HepG2 (cell line): ENCODE measurements around the gene OR56A3. TPM values are rescaled to one million over a fixed set of nuclear protein-coding genes. Genes with fewer than 3 reads are reported as not detected.

Experiments used
- ATAC-seq: fragments of 200-7000 bp; cut with Tn5 transposase; 3 replicates; pipeline ENCODE4 v1.9.1; 2020; ENCODE audit warnings: mild to moderate bottlenecking, moderate library complexity
- BruUV-seq: library from RNA; stranded (reverse); fragments of 400-500 nt; replicated peaks from 2 replicates; lab custom pipeline; 2021; lab: Mats Ljungman, UMichigan
- CTCF ChIA-PET: fragments of 300-600 bp; formaldehyde crosslinking; extraction: SDS; loops from one replicate; lab custom pipeline; 2021; ENCODE audit warnings: low total read pairs, inconsistent platforms, low intra/inter-chr PET ratio; lab: Yijun Ruan, JAX
- POLR2A ChIA-PET: fragments of 350-600 bp; sonication (Branson Sonifier 250); formaldehyde crosslinking; loops from one replicate; lab custom pipeline; 2020; ENCODE audit warnings: antibody characterized with exemption, inconsistent platforms; lab: Yijun Ruan, JAX
- DNase-seq: peaks from one replicate; pipeline ENCODE4 v3.0.0-alpha.2; 2015; ENCODE audit warnings: low spot score
- FAIRE-seq: peaks from 3 replicates; lab custom pipeline; 2011; peaks lifted over from hg19 to GRCh38; lab: Jason Lieb, UNC
- H2AFZ ChIP-seq: one replicate; pipeline ENCODE4 v1.6.1; 2011; ENCODE audit warnings: low read length, inconsistent platforms
- H3K27ac ChIP-seq: fragments of 300-600 bp; 3 replicates; pipeline ENCODE4 v1.8.0; 2011; ENCODE audit warnings: mixed run types, mild to moderate bottlenecking, mixed read lengths, low read length, inconsistent platforms; ENCODE audit not compliant: insufficient read depth; ENCODE audit errors: extremely low read length
- H3K27me3 ChIP-seq, 2 experiments: fragments of 200-600 bp in 1 of 2; 2 replicates in 1 of 2; 3 replicates in 1 of 2; pipeline versions ENCODE4 v1.6.0 to v1.8.0; 2011; ENCODE audit warnings: low read length in 2 of 2, mild to moderate bottlenecking in 2 of 2, moderate library complexity in 2 of 2, inconsistent platforms in 1 of 2; ENCODE audit not compliant: insufficient read depth in 2 of 2, control insufficient read depth in 1 of 2
- H3K36me3 ChIP-seq, 2 experiments: fragments of 200-600 bp in 1 of 2; replicated peaks in 1 of 2; 2 replicates in 1 of 2; 3 replicates in 1 of 2; pipeline versions ENCODE4 v1.5.1 to v1.8.0; 2011; ENCODE audit warnings: low read length in 2 of 2, inconsistent platforms in 1 of 2; ENCODE audit not compliant: insufficient read depth in 2 of 2, control insufficient read depth in 1 of 2
- H3K4me1 ChIP-seq: 2 replicates; pipeline ENCODE4 v1.5.1; 2012; ENCODE audit warnings: low read length, inconsistent platforms; ENCODE audit not compliant: insufficient read depth
- H3K4me2 ChIP-seq: 2 replicates; pipeline ENCODE4 v1.6.0; 2011; ENCODE audit warnings: low read depth, low read length, inconsistent platforms
- H3K4me3 ChIP-seq, 3 experiments: fragments of 200-600 bp in 1 of 3; sonication (generic), shearing (Covaris generic) in 1 of 3; replicated peaks in 1 of 3; 2 replicates each; pipeline ENCODE4 v1.5.1; 2011 to 2016; ENCODE audit warnings: low read length in 3 of 3, inconsistent platforms in 2 of 3, low read depth in 2 of 3, mild to moderate bottlenecking in 2 of 3, control low read depth in 1 of 3, mixed read lengths in 1 of 3; ENCODE audit not compliant: insufficient read depth in 1 of 3
- H3K79me2 ChIP-seq: one replicate; pipeline ENCODE4 v1.6.1; 2011; ENCODE audit warnings: low read length, inconsistent platforms; ENCODE audit not compliant: insufficient read depth
- H3K9ac ChIP-seq: 2 replicates; pipeline ENCODE4 v1.6.0; 2011; ENCODE audit warnings: mild to moderate bottlenecking, low read depth, low read length, inconsistent platforms; ENCODE audit not compliant: insufficient read depth
- H3K9me3 ChIP-seq: 2 replicates; pipeline ENCODE4 v1.5.1; 2012; ENCODE audit warnings: mild to moderate bottlenecking, low read length
- H4K20me1 ChIP-seq: 2 replicates; pipeline ENCODE4 v1.6.0; 2011; ENCODE audit warnings: inconsistent platforms, mild to moderate bottlenecking, low read length, moderate library complexity; ENCODE audit not compliant: insufficient read depth
- AKAP8 ChIP-seq: sonication (generic); formaldehyde crosslinking; IDR thresholded peaks from 2 replicates; pipeline ENCODE4 v1.5.1; 2020; ENCODE audit warnings: mild to moderate bottlenecking, missing genetic modification reagents
- HNRNPL ChIP-seq: fragments of 200-400 bp; formaldehyde crosslinking; IDR thresholded peaks from 2 replicates; pipeline ENCODE4 v1.6.1; 2017; ENCODE audit warnings: mild to moderate bottlenecking, low read depth, low read length
- IRF9 ChIP-seq: sonication (generic); formaldehyde crosslinking; IDR thresholded peaks from 2 replicates; pipeline ENCODE4 v1.8.0; 2022; ENCODE audit warnings: missing genetic modification reagents, mild to moderate bottlenecking, borderline replicate concordance
- MAF1 ChIP-seq: sonication (generic); formaldehyde crosslinking; IDR thresholded peaks from 2 replicates; pipeline ENCODE4 v1.5.0; 2020; ENCODE audit warnings: missing genetic modification reagents, borderline replicate concordance
- POLR2AphosphoS5 ChIP-seq: IDR thresholded peaks from 2 replicates; pipeline ENCODE4 v1.6.1; 2012; ENCODE audit warnings: low read depth, low read length
- SETDB1 ChIP-seq: sonication (generic); formaldehyde crosslinking; IDR thresholded peaks from 2 replicates; pipeline ENCODE4 v1.5.1; 2020; ENCODE audit warnings: missing genetic modification reagents, mild to moderate bottlenecking, borderline replicate concordance
- U2AF1 ChIP-seq: fragments of 200-400 bp; formaldehyde crosslinking; optimal IDR thresholded peaks from 2 replicates; pipeline ENCODE3; 2017; ENCODE audit warnings: mild to moderate bottlenecking, low read depth, low read length
- XRCC5 ChIP-seq: fragments of 200-400 bp; formaldehyde crosslinking; optimal IDR thresholded peaks from 2 replicates; pipeline ENCODE3; 2017; ENCODE audit warnings: mild to moderate bottlenecking, low read length
- YY1 ChIP-seq: IDR thresholded peaks from 2 replicates; pipeline ENCODE4 v1.6.1; 2011; ENCODE audit warnings: low read length, low read depth, moderate library complexity, mild to moderate bottlenecking; ENCODE audit not compliant: insufficient read depth, insufficient replicate concordance
- ZBTB4 ChIP-seq: sonication (generic); formaldehyde crosslinking; IDR thresholded peaks from 2 replicates; pipeline ENCODE4 v1.4.0; 2020; ENCODE audit warnings: missing genetic modification reagents, mild to moderate bottlenecking, borderline replicate concordance
- ZFP90 ChIP-seq: sonication (generic); formaldehyde crosslinking; IDR thresholded peaks from 2 replicates; pipeline ENCODE4 v1.8.0; 2022; ENCODE audit warnings: missing genetic modification reagents, mild to moderate bottlenecking, inconsistent platforms, borderline replicate concordance
- ZNF205 ChIP-seq: IDR thresholded peaks from 2 replicates; pipeline ENCODE4 v1.6.1; 2018; ENCODE audit warnings: missing biosample characterization, missing genetic modification reagents
- ZNF253 ChIP-seq: sonication (generic); formaldehyde crosslinking; IDR thresholded peaks from 2 replicates; pipeline ENCODE4 v1.8.0; 2022; ENCODE audit warnings: mild to moderate bottlenecking, missing genetic modification reagents, borderline replicate concordance
- ZNF605 ChIP-seq: sonication (generic); formaldehyde crosslinking; IDR thresholded peaks from 2 replicates; pipeline ENCODE4 v1.8.0; 2022; ENCODE audit warnings: mild to moderate bottlenecking, missing genetic modification reagents
- ZNF615 ChIP-seq: sonication (generic); formaldehyde crosslinking; IDR thresholded peaks from 2 replicates; pipeline ENCODE4 v1.5.0; 2020; ENCODE audit warnings: mild to moderate bottlenecking, missing genetic modification reagents, borderline replicate concordance
- ZNF619 ChIP-seq: sonication (generic); formaldehyde crosslinking; IDR thresholded peaks from 2 replicates; pipeline ENCODE4 v1.4.0; 2020; ENCODE audit warnings: mild to moderate bottlenecking, missing genetic modification reagents
- ZNF660 ChIP-seq: sonication (generic); formaldehyde crosslinking; IDR thresholded peaks from 2 replicates; pipeline ENCODE4 v1.5.1; 2020; ENCODE audit warnings: mild to moderate bottlenecking, low read depth, missing genetic modification reagents, borderline replicate concordance
- ZNF720 ChIP-seq: sonication (generic); formaldehyde crosslinking; IDR thresholded peaks from 2 replicates; pipeline ENCODE4 v1.4.0; 2020; ENCODE audit warnings: missing genetic modification reagents
- WGBS: methylation state at CpG from one replicate; pipeline ENCODE4 v1.1.6; 2017; ENCODE audit warnings: low lambda C conversion rate; 5-methylcytosine and 5-hydroxymethylcytosine counted together
- in situ Hi-C: cut with HindIII; loops from 2 replicates; pipeline ENCODE4 v1.10.0; 2017; ENCODE audit warnings: low pct_unique_long_range_greater_than_20kb; ENCODE audit not compliant: extremely low pct_ligation_motif_present
- intact Hi-C: fragments of 100-400 bp; cut with micrococcal nuclease; formaldehyde crosslinking; loops from one replicate; pipeline ENCODE4 v1.10.0; 2022; ENCODE audit not compliant: unreplicated experiment
- polyA plus RNA-seq, 8 experiments: library from polyadenylated mRNA; depleted of rRNA in 3 of 8; stranded (reverse) in 7 of 8; unstranded in 1 of 8; fragments of >200 nt; fragmentation: Illumina TruSeq in 4 of 8; extraction: Trizol in 4 of 8; gene quantifications; 2 replicates each; pipeline versions ENCODE4 v1.2.1 to v1.2.3, GENCODE V29; 2011 to 2016; ENCODE audit warnings: low read depth in 4 of 8, missing spikeins in 1 of 8, mixed read lengths in 1 of 8; ENCODE audit not compliant: insufficient read depth in 1 of 8
- total RNA-seq, 5 experiments: library from RNA; depleted of rRNA; stranded (reverse); fragments of >200 nt; fragmentation: Illumina TruSeq; extraction: Trizol; gene quantifications; 2 replicates each; pipeline ENCODE4 v1.2.3, GENCODE V29; 2016; ENCODE audit warnings: low read depth in 1 of 5
- TF ChIP-seq, protein P1 (sequence below): sonication (generic); formaldehyde crosslinking; conservative IDR thresholded peaks from 2 replicates; pipeline ENCODE4 v1.4.0; 2020; ENCODE audit warnings: mild to moderate bottlenecking, missing genetic modification reagents, moderate library complexity

The OR56A3 gene
- total and polyA plus RNA-seq, 2 of the 13 experiments (the other 11 are each of a cell fraction or from before 2014, with no cell fraction given) = not detected

DNA sequence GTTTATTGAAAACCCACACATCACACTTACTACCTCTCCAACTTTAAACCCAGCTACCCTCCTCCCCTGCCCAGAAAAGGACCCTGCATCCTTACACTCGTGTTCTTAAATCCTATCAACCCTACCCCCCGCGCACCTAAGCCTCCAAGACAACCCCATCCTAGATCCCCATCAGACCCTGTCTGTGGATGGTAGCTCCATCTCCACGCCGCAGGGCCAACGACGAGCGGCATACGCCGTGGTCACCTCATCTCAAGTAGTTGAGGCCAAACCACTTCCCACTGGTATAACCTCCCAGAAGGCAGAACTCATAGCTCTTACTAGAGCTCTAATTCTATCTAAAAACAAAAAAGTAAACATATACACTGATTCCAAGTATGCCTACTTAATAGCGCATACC, 9.4 kb upstream of the OR56A3 start:
- TF ChIP-seq U2AF1 (no peak), POLR2AphosphoS5 (no peak), ZNF660 (no peak), YY1 (no peak), SETDB1 (CRISPR knock-in tag) (no peak), ZNF619 (CRISPR knock-in tag) (no peak), ZNF205 (no peak), MAF1 (CRISPR knock-in tag) (no peak), HNRNPL (no peak), ZFP90 (CRISPR knock-in tag) (no peak), AKAP8 (no peak), ZBTB4 (no peak), XRCC5 (no peak), ZNF253 (no peak), ZNF605 (CRISPR knock-in tag) (no peak), ZNF720 (CRISPR knock-in tag) (no peak), ZNF615 (CRISPR knock-in tag) (no peak), IRF9 (no peak)
- TF ChIP-seq, protein P1, sequence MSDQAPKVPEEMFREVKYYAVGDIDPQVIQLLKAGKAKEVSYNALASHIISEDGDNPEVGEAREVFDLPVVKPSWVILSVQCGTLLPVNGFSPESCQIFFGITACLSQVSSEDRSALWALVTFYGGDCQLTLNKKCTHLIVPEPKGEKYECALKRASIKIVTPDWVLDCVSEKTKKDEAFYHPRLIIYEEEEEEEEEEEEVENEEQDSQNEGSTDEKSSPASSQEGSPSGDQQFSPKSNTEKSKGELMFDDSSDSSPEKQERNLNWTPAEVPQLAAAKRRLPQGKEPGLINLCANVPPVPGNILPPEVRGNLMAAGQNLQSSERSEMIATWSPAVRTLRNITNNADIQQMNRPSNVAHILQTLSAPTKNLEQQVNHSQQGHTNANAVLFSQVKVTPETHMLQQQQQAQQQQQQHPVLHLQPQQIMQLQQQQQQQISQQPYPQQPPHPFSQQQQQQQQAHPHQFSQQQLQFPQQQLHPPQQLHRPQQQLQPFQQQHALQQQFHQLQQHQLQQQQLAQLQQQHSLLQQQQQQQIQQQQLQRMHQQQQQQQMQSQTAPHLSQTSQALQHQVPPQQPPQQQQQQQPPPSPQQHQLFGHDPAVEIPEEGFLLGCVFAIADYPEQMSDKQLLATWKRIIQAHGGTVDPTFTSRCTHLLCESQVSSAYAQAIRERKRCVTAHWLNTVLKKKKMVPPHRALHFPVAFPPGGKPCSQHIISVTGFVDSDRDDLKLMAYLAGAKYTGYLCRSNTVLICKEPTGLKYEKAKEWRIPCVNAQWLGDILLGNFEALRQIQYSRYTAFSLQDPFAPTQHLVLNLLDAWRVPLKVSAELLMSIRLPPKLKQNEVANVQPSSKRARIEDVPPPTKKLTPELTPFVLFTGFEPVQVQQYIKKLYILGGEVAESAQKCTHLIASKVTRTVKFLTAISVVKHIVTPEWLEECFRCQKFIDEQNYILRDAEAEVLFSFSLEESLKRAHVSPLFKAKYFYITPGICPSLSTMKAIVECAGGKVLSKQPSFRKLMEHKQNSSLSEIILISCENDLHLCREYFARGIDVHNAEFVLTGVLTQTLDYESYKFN (CRISPR knock-in tag) = no peak
- ChIA-PET CTCF (no interaction called here), POLR2A (no interaction called here)
- intact Hi-C loops (no loop called here), in situ Hi-C loops (no loop called here)
- no peaks in the 10 kb centered on the region for H4K20me1 ChIP-seq
- H3K9me3 ChIP-seq = no peaks in the 10 kb centered on the region
- BruUV-seq = no TSS peak
- H3K4me2 ChIP-seq = no peak overlapping the region
- H3K36me3 ChIP-seq = no peaks in the 10 kb centered on the region
- ATAC-seq (no peak), FAIRE-seq (no peak), DNase-seq (no peak)
- no peak overlapping the region for H3K27ac ChIP-seq
- H3K79me2 ChIP-seq = no peaks in the 10 kb centered on the region
- H3K4me3 ChIP-seq = no peak overlapping the region
- H2AFZ ChIP-seq = no peak overlapping the region
- WGBS = 69% methylated on average over 11 of the region's 11 CpGs
- no peaks in the 10 kb centered on the region for H3K4me1 ChIP-seq
- H3K27me3 ChIP-seq = peaks cover 0 to 10% of the 10 kb centered on the region in 2 experiments; a peak in 2 of 5 replicates
- no peak overlapping the region for H3K9ac ChIP-seq
